Ishikawa (cell line): ENCODE results near the gene IPPK.

Source experiments
- CEBPB ChIP-seq: IDR thresholded peaks from 2 replicates; pipeline ENCODE4 v1.6.1; 2012
- CREB1 ChIP-seq: IDR thresholded peaks from 2 replicates; pipeline ENCODE4 v1.6.1; 2012; ENCODE audit warnings: low read depth
- EGR1 ChIP-seq: IDR thresholded peaks from 2 replicates; pipeline ENCODE4 v1.6.1; 2012
- EP300 ChIP-seq: IDR thresholded peaks from 2 replicates; pipeline ENCODE4 v1.6.1; 2012; ENCODE audit warnings: borderline replicate concordance
- FOXM1 ChIP-seq: IDR thresholded peaks from 2 replicates; pipeline ENCODE4 v1.6.1; 2012; ENCODE audit warnings: low read depth, borderline replicate concordance
- MAX ChIP-seq: IDR thresholded peaks from 2 replicates; pipeline ENCODE4 v1.6.1; 2012
- NFIC ChIP-seq: IDR thresholded peaks from 2 replicates; pipeline ENCODE4 v1.6.1; 2012
- RAD21 ChIP-seq: IDR thresholded peaks from 2 replicates; pipeline ENCODE4 v1.6.1; 2012; ENCODE audit warnings: low read depth
- REST ChIP-seq: IDR thresholded peaks from 2 replicates; pipeline ENCODE4 v1.6.1; 2012; ENCODE audit warnings: low read depth, mild to moderate bottlenecking
- TAF1 ChIP-seq: IDR thresholded peaks from 2 replicates; pipeline ENCODE4 v1.6.1; 2012; ENCODE audit warnings: low read depth, mild to moderate bottlenecking
- TCF12 ChIP-seq: IDR thresholded peaks from 2 replicates; pipeline ENCODE4 v1.6.1; 2012; ENCODE audit warnings: low read depth
- TEAD4 ChIP-seq: IDR thresholded peaks from 2 replicates; pipeline ENCODE4 v1.6.1; 2012
- USF1 ChIP-seq: IDR thresholded peaks from 2 replicates; pipeline ENCODE4 v1.6.1; 2012
- YY1 ChIP-seq: IDR thresholded peaks from 2 replicates; pipeline ENCODE4 v1.6.1; 2012; ENCODE audit warnings: low read depth
- ZBTB7A ChIP-seq: IDR thresholded peaks from 2 replicates; pipeline ENCODE4 v1.6.1; 2012; ENCODE audit warnings: low read depth

The IPPK gene

GRCh38 chr9:92661127-92661526 lies 8.8 kb downstream of the IPPK start:
- TF ChIP-seq FOXM1 (no peak), YY1 (no peak)

- TF ChIP-seq RAD21 = no peak
- no peak for TF ChIP-seq ZBTB7A
- TF ChIP-seq TEAD4 = no peak
- TF ChIP-seq MAX = no peak
- TF ChIP-seq REST = no peak
- no peak for TF ChIP-seq NFIC
- no peak for TF ChIP-seq CEBPB
- TF ChIP-seq TAF1 = no peak
- no peak for TF ChIP-seq CREB1
- no peak for TF ChIP-seq FOXM1
- no peak for TF ChIP-seq TCF12
- no peak for TF ChIP-seq EGR1
- TF ChIP-seq YY1 = no peak
- TF ChIP-seq EP300 = no peak
- no peak for TF ChIP-seq USF1
Measured at GRCh38 chr9:92660266-92660665, 9.7 kb downstream of the IPPK start.

GRCh38 chr9:92659601-92660000 lies 10.3 kb downstream of the IPPK start:
- TF ChIP-seq EGR1 (no peak), RAD21 (no peak), CEBPB (no peak), FOXM1 (no peak), CREB1 (no peak), REST (no peak), TAF1 (no peak), TEAD4 (no peak), TCF12 (no peak), ZBTB7A (no peak), NFIC (no peak), USF1 (no peak), MAX (no peak), YY1 (no peak), EP300 (no peak)

GRCh38 chr9:92658611-92659010 lies 11.3 kb downstream of the IPPK start:
- TF ChIP-seq TEAD4 (no peak), CREB1 (no peak), MAX (no peak), TCF12 (no peak), RAD21 (no peak), FOXM1 (no peak), NFIC (no peak), EP300 (no peak), YY1 (no peak), USF1 (no peak), CEBPB (no peak), TAF1 (no peak), REST (no peak), ZBTB7A (no peak), EGR1 (no peak)
